ENCODE data around the gene APLP2. TPM values are rescaled to one million over a fixed set of nuclear protein-coding genes. Genes with fewer than 3 reads are reported as not detected.

The APLP2 gene
- total and polyA plus RNA-seq, 2 of the 4 experiments (the other 2 are of a cell fraction) = 127 to 235 TPM

- H3K4me2 ChIP-seq (ENCODE audit: low read depth, low read length) = no peak overlapping the region
- POLR2A ChIA-PET (ENCODE audit: unreplicated experiment) = no interaction called here
- peaks cover 20% of the 10 kb centered on the region for H4K20me1 ChIP-seq (ENCODE audit: insufficient read depth, low read length)
Measured at GRCh38 chr11:130120045-130120444, 50.4 kb downstream of the APLP2 start.

More at GRCh38 chr11:130120045-130120444, 50.4 kb downstream of the APLP2 start:
- Histone ChIP-seq H4K5ac (ENCODE audit: low read depth, low read length) (no peak overlapping the region), H2AK5ac (ENCODE audit: low read depth, low read length) (peak overlapping the region; percentile 14; the same call in 1 of the 2 replicates), H3K4me1 (ENCODE audit: control insufficient read depth, insufficient read depth, low read length) (peaks cover 5% of the 10 kb centered on the region), H2AFZ (replicated peaks; ENCODE audit: low read length, poor library complexity) (no peak overlapping the region), H2AK9ac (replicated peaks; ENCODE audit: low read depth, low read length, poor library complexity) (no peak overlapping the region), H3K4ac (ENCODE audit: low read depth, low read length) (no peak overlapping the region), H4K91ac (ENCODE audit: insufficient read depth, low read depth, low read length) (no peak overlapping the region), H3K27me3 (ENCODE audit: control insufficient read depth, insufficient read depth, low read length) (no peaks in the 10 kb centered on the region; the same call in none of the 2 replicates), H2BK120ac (ENCODE audit: low read depth, low read length) (no peak overlapping the region), H3K14ac (replicated peaks; ENCODE audit: low read depth, low read length) (no peak overlapping the region), H2BK5ac (ENCODE audit: low read depth, low read length, poor library complexity, severe bottlenecking) (no peak overlapping the region), H3K18ac (ENCODE audit: low read depth, low read length) (no peak overlapping the region), H3K27ac (ENCODE audit: insufficient read depth, low read length) (no peak overlapping the region), H4K8ac (ENCODE audit: low read depth in 2 of 2, low read length in 2 of 2) (no peak overlapping the region), H3K9me1 (ENCODE audit: insufficient read depth, low read length) (peaks cover 12% of the 10 kb centered on the region), H2BK15ac (ENCODE audit: low read depth, low read length) (no peak overlapping the region), H3K36me3 (ENCODE audit: control insufficient read depth, insufficient read depth, low read length) (peaks cover 26% of the 10 kb centered on the region), H3K4me3 (ENCODE audit: insufficient read depth, low read depth, low read length) (no peak overlapping the region), H2BK20ac (ENCODE audit: low read depth, low read length) (no peak overlapping the region), H3K23ac (ENCODE audit: low read depth, low read length) (no peak overlapping the region), H3K79me1 (ENCODE audit: low read depth in 1 of 2, low read length in 2 of 2) (peaks cover 4 to 30% of the 10 kb centered on the region in 2 experiments; a peak in 2 of 4 replicates), H3K9ac (ENCODE audit: low read depth, low read length) (no peak overlapping the region), H3K9me3 (ENCODE audit: control insufficient read depth, insufficient read depth, low read length) (no peaks in the 10 kb centered on the region), H3K56ac (ENCODE audit: extremely low read depth, insufficient read depth, low read length) (no peak overlapping the region)
- no peak for TF ChIP-seq MXI1 (IDR thresholded peaks at IDR 0.05; ENCODE audit: borderline replicate concordance, low read depth, low read length)
- no peak for TF ChIP-seq NFE2L2 (IDR thresholded peaks at IDR 0.05; ENCODE audit: low read depth, low read length)
- dilution Hi-C loops (cut with HindIII; ENCODE audit: low sequenced_read_pairs, unreplicated experiment) (no loop called here), intact Hi-C loops (cut with micrococcal nuclease) (loop anchor here (5.0 kb wide), 1 partner anchor 618 kb away; no protein-coding TSS in a partner anchor), in situ Hi-C loops (cut with MboI; ENCODE audit: low sequenced_read_pairs) (no loop called here)
- no TSS peak for BruUV-seq (replicated peaks)
- ATAC-seq (ENCODE audit: low read depth) = no peak
- DNase-seq = no peak
- CTCF ChIA-PET = no interaction called here
- 100% methylated on average over 2 of the region's 5 CpGs; no CpG with 5 or more reads in 1 of the 2 experiments for WGBS, 2 experiments (ENCODE audit: extremely low coverage in 2 of 2, insufficient read length in 1 of 2)
